Uterus (tissue), 4 donors: ENCODE data around the gene C11orf54. TPM values are rescaled to one million over a fixed set of nuclear protein-coding genes. Genes with fewer than 3 reads are reported as not detected.

Experiments used
- DNase-seq, 2 donors: peaks; one replicate each; pipeline ENCODE4 v3.0.0-alpha.2; 2019 to 2020
- H3K27ac ChIP-seq, 2 donors: fragments of 200-600 bp; sonication (generic); 1 replicate in 1 of 2; 2 replicates in 1 of 2; pipeline ENCODE4 v1.5.1; 2016 to 2018
- H3K27me3 ChIP-seq, 2 donors: fragments of 200-600 bp; sonication (generic); one replicate each; pipeline ENCODE4 v1.5.1; 2018 to 2019; ENCODE audit warnings: control low read depth in 1 of 2
- H3K36me3 ChIP-seq, 2 donors: fragments of 200-600 bp; sonication (generic); one replicate each; pipeline ENCODE4 v1.5.1; 2019; ENCODE audit warnings: control low read depth in 1 of 2
- H3K4me1 ChIP-seq, 2 donors: fragments of 200-600 bp; sonication (generic); one replicate each; pipeline ENCODE4 v1.5.1; 2018 to 2019; ENCODE audit warnings: control low read depth in 1 of 2
- H3K4me3 ChIP-seq, 2 donors: fragments of 200-600 bp; sonication (generic); 1 replicate in 1 of 2; 2 replicates in 1 of 2; pipeline ENCODE4 v1.5.1; 2018 to 2019; ENCODE audit warnings: mild to moderate bottlenecking in 1 of 2
- H3K9me3 ChIP-seq, 2 donors: fragments of 200-600 bp; sonication (generic); one replicate each; pipeline ENCODE4 v1.5.1; 2019; ENCODE audit warnings: control low read depth in 1 of 2
- POLR2A ChIP-seq, 2 donors: fragments of 450-650 bp; IDR thresholded peaks; one replicate each; pipeline ENCODE4 v1.6.1; 2016; ENCODE audit warnings: antibody characterized with exemption in 2 of 2, mild to moderate bottlenecking in 1 of 2, moderate library complexity in 1 of 2
- intact Hi-C: fragments of 100-400 bp; cut with DNase I; formaldehyde crosslinking; loops from one replicate; pipeline ENCODE4 v1.15.1; 2023; ENCODE audit warnings: low total_unique reads
- total RNA-seq, 4 donors: library from RNA; depleted of rRNA in 3 of 4; stranded (reverse); fragments of >200 nt in 3 of 4; gene quantifications; one replicate each; pipeline versions ENCODE4 v1.1.0 to v1.2.4, GENCODE V29; 2014 to 2023
- TF ChIP-seq, protein P1 (sequence below), 4 experiments: fragments of 200-600 bp in 2 of 4; fragments of 450-650 bp in 2 of 4; sonication (generic) in 2 of 4; IDR thresholded peaks; one replicate each; pipeline ENCODE4 v1.5.1; 2016 to 2019; ENCODE audit warnings: antibody characterized with exemption in 4 of 4, mild to moderate bottlenecking in 2 of 4, moderate library complexity in 1 of 4
- donor health status: DM: yes; HTN: yes; CAD: no.

The C11orf54 gene
- total RNA-seq, 4 donors from 2014 or later = 13.3 to 57.2 (median 32.1) TPM

DNA sequence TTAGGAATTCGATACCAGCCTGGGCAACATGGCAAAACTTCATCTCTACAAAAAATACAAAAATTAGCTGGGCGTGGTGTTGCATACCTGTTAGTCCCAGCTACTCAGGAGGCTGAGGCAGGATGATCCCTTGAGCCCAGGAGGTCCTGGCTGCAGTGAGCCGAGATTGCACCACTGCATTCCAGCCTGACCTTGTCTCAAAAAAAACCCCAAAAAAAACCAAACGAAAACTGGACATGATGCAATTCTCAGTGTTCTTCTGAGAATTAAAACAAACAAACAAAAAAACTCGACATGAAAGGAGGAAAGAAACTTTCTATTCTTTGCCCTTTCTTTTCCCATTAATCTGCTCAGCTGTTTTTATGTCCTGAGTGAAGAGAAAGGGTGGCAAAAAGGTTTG lies 50.0 kb downstream of the C11orf54 start:
- H3K27ac ChIP-seq = no peak overlapping the region
- no peaks in the 10 kb centered on the region for H3K36me3 ChIP-seq
- peaks cover 0 to 6% of the 10 kb centered on the region in 2 donors for H3K4me1 ChIP-seq
- no peak overlapping the region for H3K4me3 ChIP-seq
- TF ChIP-seq, protein P1, sequence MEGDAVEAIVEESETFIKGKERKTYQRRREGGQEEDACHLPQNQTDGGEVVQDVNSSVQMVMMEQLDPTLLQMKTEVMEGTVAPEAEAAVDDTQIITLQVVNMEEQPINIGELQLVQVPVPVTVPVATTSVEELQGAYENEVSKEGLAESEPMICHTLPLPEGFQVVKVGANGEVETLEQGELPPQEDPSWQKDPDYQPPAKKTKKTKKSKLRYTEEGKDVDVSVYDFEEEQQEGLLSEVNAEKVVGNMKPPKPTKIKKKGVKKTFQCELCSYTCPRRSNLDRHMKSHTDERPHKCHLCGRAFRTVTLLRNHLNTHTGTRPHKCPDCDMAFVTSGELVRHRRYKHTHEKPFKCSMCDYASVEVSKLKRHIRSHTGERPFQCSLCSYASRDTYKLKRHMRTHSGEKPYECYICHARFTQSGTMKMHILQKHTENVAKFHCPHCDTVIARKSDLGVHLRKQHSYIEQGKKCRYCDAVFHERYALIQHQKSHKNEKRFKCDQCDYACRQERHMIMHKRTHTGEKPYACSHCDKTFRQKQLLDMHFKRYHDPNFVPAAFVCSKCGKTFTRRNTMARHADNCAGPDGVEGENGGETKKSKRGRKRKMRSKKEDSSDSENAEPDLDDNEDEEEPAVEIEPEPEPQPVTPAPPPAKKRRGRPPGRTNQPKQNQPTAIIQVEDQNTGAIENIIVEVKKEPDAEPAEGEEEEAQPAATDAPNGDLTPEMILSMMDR (IDR thresholded peaks at IDR 0.05) = no peak
- TF ChIP-seq POLR2A (IDR thresholded peaks at IDR 0.05) = no peak
- H3K9me3 ChIP-seq = no peaks in the 10 kb centered on the region
- no peak for DNase-seq
- intact Hi-C loops = no loop called here
- H3K27me3 ChIP-seq = no peaks in the 10 kb centered on the region

DNA sequence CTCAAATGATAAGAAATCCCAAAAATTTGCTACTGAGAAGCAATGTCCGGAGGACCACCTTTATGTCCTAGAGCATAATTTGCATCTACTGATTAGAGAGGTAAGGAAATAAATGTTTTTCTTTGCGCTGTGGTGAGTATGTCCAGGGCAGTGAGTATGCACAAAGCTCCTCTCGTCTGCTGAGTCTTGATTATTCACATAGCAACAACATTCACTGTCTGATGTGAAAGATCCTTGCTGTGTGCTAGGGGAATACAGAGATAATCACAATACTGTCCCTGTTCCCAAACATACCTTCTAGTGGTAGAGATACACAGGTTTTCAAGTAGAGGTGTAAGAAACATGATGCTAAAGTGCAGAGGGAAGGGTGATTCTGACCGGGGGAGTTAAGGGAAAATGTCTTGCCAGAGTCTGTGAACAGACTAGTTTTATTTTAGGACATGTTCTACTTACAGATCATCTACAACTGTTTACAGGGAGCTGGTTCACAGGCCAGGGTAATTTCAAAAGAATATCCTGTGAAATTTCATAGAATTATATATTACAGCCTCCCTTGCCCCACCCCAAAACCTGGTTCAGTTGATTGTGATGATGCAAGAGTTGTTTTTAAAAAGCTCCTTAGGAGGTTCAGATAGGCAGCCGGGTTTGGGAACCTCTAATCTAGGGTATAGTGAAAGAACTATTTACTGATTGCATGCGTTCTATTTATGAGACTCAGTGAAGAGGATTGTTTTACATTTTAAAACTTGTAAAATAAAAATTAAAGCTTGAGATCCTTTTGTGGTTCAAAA lies 55.2 kb downstream of the C11orf54 start:
- H3K9me3 ChIP-seq = no peaks in the 10 kb centered on the region
- intact Hi-C loops = no loop called here

DNA sequence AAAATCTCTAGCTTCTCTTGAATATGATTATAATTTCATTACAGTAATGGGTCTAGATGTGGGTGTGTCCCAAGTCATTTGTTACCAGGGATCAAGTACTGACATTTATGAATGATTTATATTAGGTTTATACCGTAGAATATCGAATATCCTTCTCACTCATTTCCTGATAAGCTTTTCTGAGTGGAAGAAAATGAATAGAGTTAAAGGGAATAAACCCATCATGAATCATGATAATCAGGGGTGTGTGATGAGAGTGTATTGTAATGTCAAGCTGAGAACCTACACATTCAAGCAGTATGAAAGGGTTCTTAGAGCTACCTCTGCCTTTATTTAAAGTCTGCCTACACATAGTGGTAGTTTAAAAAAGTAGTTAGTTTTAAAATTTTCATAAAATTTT lies 59.9 kb downstream of the C11orf54 start:
- intact Hi-C loops = no loop called here

More for the DNA sequence above, 55.2 kb downstream of the C11orf54 start:
- no peak for DNase-seq
- Histone ChIP-seq H3K36me3 (no peaks in the 10 kb centered on the region), H3K4me1 (no peaks in the 10 kb centered on the region), H3K27ac (no peak overlapping the region), H3K27me3 (no peaks in the 10 kb centered on the region), H3K4me3 (no peak overlapping the region)
- TF ChIP-seq, protein P1 (IDR thresholded peaks at IDR 0.05) = no peak

DNA sequence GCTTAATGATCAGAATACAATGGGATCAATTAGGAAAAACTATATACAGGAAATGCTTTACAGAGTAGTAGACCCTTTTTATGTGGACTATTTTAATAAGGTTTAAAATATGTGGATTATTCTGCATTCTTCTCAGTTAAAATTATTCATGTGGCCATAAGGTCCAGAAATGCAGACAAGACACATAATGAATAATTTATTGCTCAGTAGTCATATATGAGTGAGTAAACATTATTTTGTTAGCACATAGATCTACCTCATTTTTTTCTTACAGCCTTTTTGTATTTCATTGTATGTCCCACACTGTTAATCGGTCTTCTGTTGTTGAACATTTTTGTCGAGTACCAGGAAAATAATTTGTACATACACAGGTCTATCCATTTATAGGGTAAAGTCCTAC lies 63.4 kb downstream of the C11orf54 start:
- intact Hi-C loops = no loop called here
- TF ChIP-seq POLR2A (IDR thresholded peaks at IDR 0.05) = no peak
- H3K27ac ChIP-seq = no peak overlapping the region
- H3K4me1 ChIP-seq = no peaks in the 10 kb centered on the region
- no peak overlapping the region for H3K4me3 ChIP-seq
- H3K9me3 ChIP-seq = no peaks in the 10 kb centered on the region
- no peaks in the 10 kb centered on the region for H3K27me3 ChIP-seq
- H3K36me3 ChIP-seq = no peaks in the 10 kb centered on the region
- no peak for DNase-seq

More for the DNA sequence above, 59.9 kb downstream of the C11orf54 start:
- Histone ChIP-seq H3K27ac (no peak overlapping the region), H3K4me3 (no peak overlapping the region), H3K27me3 (no peaks in the 10 kb centered on the region), H3K4me1 (no peaks in the 10 kb centered on the region), H3K9me3 (no peaks in the 10 kb centered on the region), H3K36me3 (no peaks in the 10 kb centered on the region)
- TF ChIP-seq POLR2A (IDR thresholded peaks at IDR 0.05) = no peak
- TF ChIP-seq, protein P1 (IDR thresholded peaks at IDR 0.05) = no peak
- no peak for DNase-seq

DNA sequence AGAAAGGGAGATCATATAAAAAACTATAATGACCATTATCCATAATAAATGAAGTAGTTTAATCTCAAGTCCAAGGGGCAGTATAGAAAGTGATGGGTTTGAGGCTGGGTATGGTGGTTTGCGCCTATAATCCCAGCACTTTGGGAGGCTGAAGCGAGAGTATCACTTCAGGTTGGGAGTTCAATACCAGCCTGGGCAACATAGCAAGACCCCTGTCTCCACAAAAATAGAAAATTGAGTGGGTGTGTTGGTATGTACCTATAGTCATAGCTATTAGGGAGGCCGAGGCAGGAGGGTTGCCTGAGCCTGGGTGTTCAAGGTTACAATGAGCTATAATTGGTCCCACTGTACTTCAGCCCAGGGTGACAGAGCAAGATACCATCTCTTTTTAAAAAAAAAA lies 66.5 kb downstream of the C11orf54 start:
- Histone ChIP-seq H3K4me3 (no peak overlapping the region), H3K27ac (no peak overlapping the region), H3K36me3 (no peaks in the 10 kb centered on the region), H3K27me3 (no peaks in the 10 kb centered on the region), H3K9me3 (no peaks in the 10 kb centered on the region), H3K4me1 (no peaks in the 10 kb centered on the region)
- TF ChIP-seq, protein P1 (IDR thresholded peaks at IDR 0.05) = no peak
- no peak for TF ChIP-seq POLR2A (IDR thresholded peaks at IDR 0.05)
- intact Hi-C loops = no loop called here
- no peak for DNase-seq
